Stimulated activated CD8-positive, alpha-beta memory T cell treated with anti-CD3 and anti-CD28 coated beads, Interleukin-4, amount 100 ng/mL, for 1 hour (primary cell): ENCODE measurements around the gene GOLGA2.

Experiments used
- DNase-seq, 2 donors: peaks; one replicate each; pipeline ENCODE4 v3.0.0-alpha.2; 2020; ENCODE audit warnings: low read depth in 2 of 2, low spot score in 1 of 2

GOLGA2 gene

DNA sequence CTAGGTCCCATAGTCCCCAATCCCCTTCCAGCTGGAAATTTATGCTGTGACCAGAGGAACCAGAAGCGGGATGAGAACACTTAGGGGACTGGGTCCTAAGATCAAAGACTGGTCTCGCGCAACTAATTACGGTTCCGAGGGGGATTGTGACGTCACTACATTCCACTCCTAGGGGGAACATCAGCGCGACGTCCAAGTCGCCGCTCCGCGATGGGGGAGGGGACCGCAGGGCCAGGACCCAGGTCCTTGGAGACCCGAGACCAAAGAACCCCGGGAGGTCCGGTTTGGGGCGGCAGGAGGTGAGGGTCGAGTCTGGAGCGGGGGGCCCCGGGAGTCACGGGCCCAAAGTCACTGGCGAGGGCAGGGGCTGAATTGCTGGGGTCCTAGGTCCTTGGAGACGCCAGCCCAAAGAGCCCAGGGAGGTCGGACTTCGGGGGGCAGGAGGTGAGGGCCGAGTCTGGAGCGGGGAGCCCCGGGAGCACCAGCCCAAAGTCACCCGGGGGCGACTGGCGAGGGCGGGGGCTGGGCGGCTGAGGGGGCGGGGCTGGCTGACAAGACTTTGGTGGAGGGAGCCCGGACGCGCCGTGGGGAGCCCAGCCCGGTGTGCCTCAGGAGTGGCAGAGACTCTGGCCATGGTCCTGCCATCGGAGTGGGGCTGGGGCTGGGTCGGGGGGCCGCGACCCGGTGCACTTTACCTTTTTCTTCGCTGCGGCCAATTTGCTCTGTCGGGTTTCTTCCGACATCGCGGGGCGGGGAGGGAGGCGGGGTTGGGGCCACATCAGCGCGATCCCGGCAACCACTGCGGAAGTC is at the start of gene GOLGA2:
GOLGA2 (minus strand) TSS at position 810 of the 810 bp plus-strand sequence; CDS start at position 779, 31 bp downstream.
- no peak for DNase-seq

DNA sequence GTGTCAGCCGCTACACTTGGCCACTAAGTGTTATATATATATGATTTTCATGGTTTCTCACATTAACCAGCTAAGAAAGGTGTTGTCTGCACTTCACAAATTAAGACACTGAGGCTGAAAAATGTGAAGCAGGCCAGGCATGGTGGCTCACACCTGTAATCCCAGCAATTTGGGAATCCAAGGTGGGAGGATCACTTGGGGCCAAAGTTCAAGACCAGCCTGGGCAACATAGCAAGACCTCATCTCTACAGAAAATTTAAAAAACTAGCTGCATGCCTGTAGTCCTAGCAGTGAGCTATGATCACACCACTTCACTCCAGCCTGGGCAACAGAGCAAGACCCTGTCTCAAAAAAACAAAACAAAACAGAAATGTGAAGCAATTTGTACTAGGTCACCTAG is 48.6 kb upstream of the GOLGA2 start:
- no peak for DNase-seq

- no peak for DNase-seq
Measured at GRCh38 chr9:128323791-128324190, 48.0 kb upstream of the GOLGA2 start.

DNA sequence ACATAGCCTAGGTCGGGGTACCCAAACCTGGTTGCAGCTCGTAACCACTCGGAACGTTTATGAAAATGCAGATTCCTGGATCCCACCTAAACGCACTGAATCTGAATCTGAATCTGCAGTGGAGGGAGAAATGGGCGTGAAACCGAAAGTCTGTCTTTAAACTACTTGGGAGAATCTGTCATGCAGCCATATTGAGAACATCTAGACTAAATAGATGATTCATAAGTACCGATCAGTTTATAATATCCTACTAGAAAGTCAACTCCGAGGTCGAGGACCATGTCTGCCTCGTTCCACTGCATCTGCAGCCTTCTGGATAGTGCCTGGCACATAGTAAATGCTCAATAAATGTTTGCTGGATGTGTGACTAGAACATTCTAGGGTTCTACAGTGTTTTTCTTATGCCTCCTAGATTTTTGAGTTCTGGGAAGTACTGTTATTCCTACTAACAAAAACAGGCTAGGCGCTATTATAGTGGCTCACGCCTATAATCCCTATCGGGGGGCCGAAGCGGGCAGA is 47.5 kb upstream of the GOLGA2 start:
- DNase-seq: no peak

DNA sequence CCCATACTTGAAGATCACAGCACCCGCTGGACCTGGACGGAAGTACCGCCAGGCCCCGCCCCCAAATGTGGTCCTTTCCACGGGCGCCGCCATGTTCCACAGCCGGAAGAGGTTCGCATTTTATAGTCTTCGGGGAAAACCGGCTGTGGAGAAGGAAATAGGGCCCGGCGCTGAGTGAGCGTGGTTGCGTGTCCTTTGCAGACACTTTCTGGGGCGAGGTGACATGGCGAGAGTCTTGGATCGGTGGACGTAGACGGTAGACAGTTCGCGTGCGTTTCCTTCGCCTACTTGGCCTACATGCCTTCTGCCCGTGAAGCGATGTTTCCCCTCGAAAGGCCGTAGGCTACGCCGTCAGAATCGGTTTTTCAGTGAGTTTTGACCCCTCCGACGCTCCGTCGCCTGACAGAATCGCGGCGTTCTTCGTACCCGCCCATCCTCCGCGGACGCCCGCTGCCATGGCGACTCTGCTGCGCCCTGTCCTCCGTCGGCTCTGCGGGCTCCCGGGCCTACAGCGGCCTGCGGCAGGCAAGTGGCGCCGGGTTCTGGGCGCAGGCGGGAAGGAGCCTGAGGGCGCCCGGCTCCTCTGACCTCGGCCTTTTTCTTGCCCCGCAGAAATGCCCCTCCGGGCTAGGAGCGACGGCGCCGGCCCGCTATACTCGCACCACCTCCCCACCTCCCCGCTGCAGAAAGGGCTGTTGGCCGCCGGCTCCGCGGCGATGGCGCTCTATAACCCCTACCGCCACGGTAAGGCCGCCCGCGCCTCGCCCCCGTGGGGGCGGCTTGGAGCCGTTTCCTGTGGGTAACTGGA is 46.8 kb upstream of the GOLGA2 start, which contains the start of the genes COQ4 and TRUB2:
COQ4 (plus strand) TSS at position 436 of the 808 bp plus-strand sequence; CDS start at position 456, 20 bp downstream.
TRUB2 (minus strand) TSS at position 44 of the 808 bp plus-strand sequence; CDS start at position 5, 39 bp downstream.
- peak; percentile 85 to 86 for DNase-seq

GRCh38 chr9:128321879-128322403 is 46.1 kb upstream of the GOLGA2 start:
- no peak for DNase-seq

GRCh38 chr9:128321343-128321742 is 45.5 kb upstream of the GOLGA2 start:
- no peak for DNase-seq

- DNase-seq: no peak
Measured at GRCh38 chr9:128317629-128318028, 41.8 kb upstream of the GOLGA2 start.

DNA sequence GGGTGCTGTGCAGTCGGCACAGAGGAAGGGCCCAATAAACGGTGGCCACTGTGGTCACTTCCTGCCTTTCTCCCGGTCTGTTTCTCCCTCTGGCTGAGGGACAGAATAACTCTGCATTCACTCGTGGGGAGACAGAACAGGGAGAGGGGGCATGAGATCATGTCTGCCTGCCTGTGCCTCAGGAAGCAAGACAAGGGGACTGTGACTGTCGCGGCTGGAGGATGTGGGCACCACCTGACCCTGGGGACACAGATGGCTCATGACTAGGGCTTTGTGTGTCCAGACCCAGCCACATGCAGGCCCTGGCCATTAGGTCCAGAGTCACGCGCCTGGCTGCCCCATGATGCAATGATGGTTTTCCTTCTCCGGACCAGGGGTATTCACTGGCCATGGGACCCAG is 40.6 kb upstream of the GOLGA2 start:
- no peak for DNase-seq

DNA sequence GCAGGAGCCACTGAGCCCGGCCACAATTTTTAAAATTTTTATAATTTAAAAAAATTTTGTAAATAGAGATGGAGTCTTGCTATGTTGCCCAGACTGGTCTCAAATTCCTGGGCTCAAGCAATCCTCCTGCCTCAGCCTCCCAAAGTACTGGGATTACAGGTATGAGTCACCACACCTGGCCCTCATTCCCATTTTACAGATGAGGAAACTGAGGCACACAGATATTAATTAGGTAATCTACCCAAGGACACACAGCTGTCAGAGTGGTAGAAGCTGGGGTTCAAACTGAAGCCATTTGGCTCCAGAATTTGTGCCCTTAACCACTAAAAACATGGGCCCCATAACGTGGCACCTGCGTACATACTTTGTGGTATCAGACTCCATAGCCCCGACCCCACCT is 38.9 kb upstream of the GOLGA2 start:
- no peak for DNase-seq

DNA sequence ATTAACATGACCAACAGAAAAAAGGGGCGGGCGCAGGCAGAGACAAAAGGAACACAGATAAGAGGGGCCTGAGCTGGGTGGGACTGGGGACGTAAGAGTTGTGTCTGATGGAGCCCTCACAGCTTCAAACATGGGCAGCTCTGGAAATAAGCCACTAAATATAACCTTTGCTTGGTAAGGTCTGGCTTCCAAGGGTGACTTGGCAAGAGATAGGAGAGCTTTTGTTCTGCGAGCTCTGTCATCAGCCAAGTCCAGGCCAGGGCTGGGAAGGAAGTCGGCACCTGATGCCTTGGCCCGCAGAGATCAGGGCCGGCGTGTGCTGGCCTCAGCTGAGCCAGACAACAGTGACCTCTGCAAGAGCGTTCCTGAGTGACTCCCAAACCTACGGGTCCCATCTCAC is 34.7 kb upstream of the GOLGA2 start:
- no peak for DNase-seq

- no peak for DNase-seq
Measured at GRCh38 chr9:128309551-128309950, 33.7 kb upstream of the GOLGA2 start.

- DNase-seq: no peak
Measured at GRCh38 chr9:128304971-128305288, 29.1 kb upstream of the GOLGA2 start.

- DNase-seq: no peak
Measured at GRCh38 chr9:128304136-128304970, 28.5 kb upstream of the GOLGA2 start.

DNA sequence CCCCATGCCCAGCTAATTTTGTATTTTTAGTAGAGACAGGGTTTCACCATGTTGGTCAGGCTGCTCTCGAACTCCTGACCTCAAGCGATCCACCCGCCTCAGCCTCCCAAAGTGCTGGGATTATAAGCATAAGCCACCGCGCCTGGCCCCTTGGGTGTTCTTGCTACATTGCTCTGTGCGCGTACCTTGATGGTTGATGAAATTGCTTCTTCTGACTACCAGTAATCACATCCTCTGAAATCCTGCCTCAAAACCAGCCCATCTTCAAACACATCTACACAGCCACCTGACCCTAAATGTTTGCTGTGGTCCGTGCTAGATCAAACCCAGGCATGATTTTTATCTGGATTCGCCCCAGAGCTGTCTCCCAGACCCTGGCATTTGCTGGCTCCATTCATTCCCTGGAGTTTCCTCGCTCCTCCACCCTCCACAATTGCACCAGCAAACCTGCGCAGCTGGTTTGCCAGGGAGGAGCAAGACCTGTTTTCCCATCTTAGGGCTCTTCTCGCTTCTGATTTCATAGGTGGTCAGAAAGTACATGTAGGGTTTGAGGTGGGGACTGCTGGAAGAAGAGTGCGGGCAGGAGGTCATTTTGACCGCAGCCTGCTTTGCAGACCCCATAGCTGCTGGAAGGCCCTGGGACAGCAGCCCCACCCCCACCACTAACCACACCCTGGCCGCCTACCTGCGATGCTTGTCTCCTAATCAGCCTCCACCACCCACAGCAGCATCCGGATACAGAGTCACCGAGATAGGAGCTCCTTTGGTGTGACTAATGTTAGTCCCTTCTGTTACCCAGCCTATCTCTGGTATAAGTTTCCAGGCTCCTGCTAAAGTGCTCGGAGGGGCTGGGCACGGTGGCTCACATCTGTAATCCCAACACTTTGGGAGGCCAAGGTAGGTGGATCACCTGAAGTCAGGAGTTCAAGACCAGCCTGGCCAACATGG is 23.0 kb upstream of the GOLGA2 start:
- DNase-seq: no peak

GRCh38 chr9:128297221-128297773 is 21.5 kb upstream of the GOLGA2 start:
- DNase-seq: no peak

DNA sequence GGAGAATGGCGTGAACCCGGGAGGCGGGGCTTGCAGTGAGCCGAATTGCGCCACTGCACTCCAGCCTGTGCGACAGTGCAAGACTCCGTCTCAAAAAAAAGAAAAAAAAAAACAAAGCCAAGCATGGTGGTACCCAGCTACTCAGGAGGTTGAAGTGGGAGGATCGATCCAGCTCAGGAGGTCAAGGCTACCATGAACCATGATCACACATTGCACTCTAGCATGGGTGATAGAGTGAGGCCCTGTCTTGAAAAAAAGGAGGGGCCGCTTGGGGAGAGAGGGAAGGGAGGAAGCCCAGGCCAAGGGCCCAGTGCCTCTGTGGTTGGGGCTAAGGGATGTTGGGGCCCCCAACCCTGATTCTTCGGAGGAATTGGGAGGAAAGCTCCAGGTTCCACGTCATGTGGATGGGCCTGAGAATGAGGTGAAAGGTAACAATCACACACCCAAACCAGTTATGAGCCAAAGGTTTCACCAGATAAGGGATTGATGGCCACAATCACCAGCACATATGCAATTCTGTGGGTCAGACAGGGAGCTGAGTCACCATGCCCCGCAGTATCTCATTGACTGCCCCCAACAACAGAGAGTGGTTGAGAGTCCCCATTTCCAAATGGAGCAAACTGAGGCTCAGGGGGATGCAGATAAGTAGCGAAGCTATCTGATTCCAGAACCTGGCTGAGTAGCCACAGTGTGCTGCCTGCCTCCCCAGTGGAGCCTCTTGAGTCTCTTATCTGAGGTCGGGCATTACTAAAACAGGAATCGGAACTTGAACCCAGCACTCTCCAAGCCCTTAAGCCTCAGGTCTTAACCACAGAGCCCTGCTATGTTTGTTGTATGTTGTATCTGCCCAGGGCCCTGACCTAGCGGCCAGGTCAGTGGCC is 20.8 kb upstream of the GOLGA2 start:
- no peak for DNase-seq

- DNase-seq: no peak
Measured at GRCh38 chr9:128294142-128294541, 18.3 kb upstream of the GOLGA2 start.
